Right ventricle myocardium inferior (tissue), 1 donor: ENCODE measurements around the gene TALDO1. TPM values are rescaled to one million over a fixed set of nuclear protein-coding genes. Genes with fewer than 3 reads are reported as not detected.
A peak's percentile ranks its signal among the peaks of the same experiment; 100 is the strongest.

ENCODE experiments used
- ATAC-seq: fragments of 200-7000 bp; cut with Tn5 transposase; one replicate; pipeline ENCODE4 v1.9.1; 2020; ENCODE audit warnings: mild to moderate bottlenecking, moderate library complexity
- DNase-seq: peaks from one replicate; pipeline ENCODE4 v3.0.0; 2021; ENCODE audit errors: missing footprints
- intact Hi-C: fragments of 100-400 bp; cut with DNase I; formaldehyde crosslinking; loops from one replicate; pipeline ENCODE4 v1.11.0; 2022
- total RNA-seq: library from RNA; stranded (reverse); fragmentation: NEBNext Ultra II Directional; extraction: Animal tissue kit (Norgen Biotek cat#: 25700); gene quantifications from one replicate; pipeline ENCODE4 v1.2.1, GENCODE V29; 2021
- donor health status: DM: no; HTN: yes; CAD: no; lungs with severe emphysema.

The TALDO1 gene
- total RNA-seq, 1 donor from 2014 or later: 102 TPM

GRCh38 chr11:709109-709997 lies 37.9 kb upstream of the TALDO1 start:
- DNase-seq: no peak
- intact Hi-C loops: no loop called here
- no peak for ATAC-seq

GRCh38 chr11:714436-714835 lies 32.8 kb upstream of the TALDO1 start:
- no peak for DNase-seq
- intact Hi-C loops: no loop called here
- no peak for ATAC-seq

- ATAC-seq (no peak), DNase-seq (no peak)
- intact Hi-C loops: no loop called here
These were observed 27.8 kb upstream of the TALDO1 start for GRCh38 chr11:719214-720016.

GRCh38 chr11:720017-720641 lies 27.1 kb upstream of the TALDO1 start:
- ATAC-seq (no peak), DNase-seq (no peak)
- intact Hi-C loops: no loop called here

- intact Hi-C loops: no loop called here
- DNase-seq (no peak), ATAC-seq (no peak)
These were observed 26.5 kb upstream of the TALDO1 start for GRCh38 chr11:720642-721246.

- DNase-seq (no peak), ATAC-seq (no peak)
- intact Hi-C loops: no loop called here
These were observed 26.0 kb upstream of the TALDO1 start for GRCh38 chr11:721247-721740.

GRCh38 chr11:721741-722345 lies 25.4 kb upstream of the TALDO1 start:
- intact Hi-C loops: no loop called here
- ATAC-seq (no peak), DNase-seq (peak; percentile 86)

- no peak for ATAC-seq
- intact Hi-C loops: no loop called here
- no peak for DNase-seq
These were observed 24.9 kb upstream of the TALDO1 start for GRCh38 chr11:722346-722811.

GRCh38 chr11:723120-723883 lies 24.0 kb upstream of the TALDO1 start:
- intact Hi-C loops: loop anchor here (1.0 kb wide), 1 partner anchor 168 kb away; no protein-coding TSS in a partner anchor
- DNase-seq (no peak), ATAC-seq (no peak)

- DNase-seq: peak; percentile 57
- ATAC-seq: no peak
- intact Hi-C loops: no loop called here
These were observed 23.1 kb upstream of the TALDO1 start for GRCh38 chr11:724049-724777.

GRCh38 chr11:724778-725386 lies 22.4 kb upstream of the TALDO1 start:
- ATAC-seq (no peak), DNase-seq (no peak)
- intact Hi-C loops: no loop called here

GRCh38 chr11:725624-726202 lies 21.6 kb upstream of the TALDO1 start:
- intact Hi-C loops: no loop called here
- ATAC-seq (no peak), DNase-seq (no peak)

GRCh38 chr11:726278-727220 lies 20.7 kb upstream of the TALDO1 start:
- DNase-seq (peak; percentile 83), ATAC-seq (no peak)
- intact Hi-C loops: no loop called here

- peak; percentile 2 for ATAC-seq
- DNase-seq: no peak
- intact Hi-C loops: no loop called here
These were observed 20.0 kb upstream of the TALDO1 start for GRCh38 chr11:727281-727701.
